T-helper 22 cell (primary cell): ENCODE results near the gene GRIN1.
"Not testable (repeated sequence)": the region's sequence is repeated elsewhere in the genome, so short reads cannot be mapped to it uniquely, and the experiment has no call there.

Source experiments
- DNase-seq: peaks from one replicate; pipeline ENCODE4 v3.0.0-alpha.2; 2020; ENCODE audit warnings: low read depth

GRIN1 gene

GRCh38 chr9:137128862-137129455 is 10.0 kb upstream of the GRIN1 start:
- DNase-seq, result no peak

- peak; percentile 83 for DNase-seq
These were observed 9.3 kb upstream of the GRIN1 start for GRCh38 chr9:137129456-137130175.

GRCh38 chr9:137130176-137130755 is 8.7 kb upstream of the GRIN1 start:
- no peak for DNase-seq

GRCh38 chr9:137134191-137134590 is 4.8 kb upstream of the GRIN1 start:
- no peak for DNase-seq

GRCh38 chr9:137135154-137135553 is 3.8 kb upstream of the GRIN1 start:
- DNase-seq, result not testable (repeated sequence)

GRCh38 chr9:137136261-137136880 is 2.6 kb upstream of the GRIN1 start:
- no peak for DNase-seq

GRCh38 chr9:137136881-137137607 is 1.9 kb upstream of the GRIN1 start:
- no peak for DNase-seq

GRCh38 chr9:137138058-137138721 is 764 bp upstream of the GRIN1 start:
- no peak for DNase-seq

GRCh38 chr9:137139468-137140150 is 655 bp downstream of the GRIN1 start:
- DNase-seq, result no peak

- no peak for DNase-seq
These were observed 1.4 kb downstream of the GRIN1 start for GRCh38 chr9:137140151-137141012.

GRCh38 chr9:137141050-137141810 is 2.3 kb downstream of the GRIN1 start:
- DNase-seq, result no peak

GRCh38 chr9:137141976-137142936 is 3.3 kb downstream of the GRIN1 start:
- no peak for DNase-seq

GRCh38 chr9:137143459-137143858 is 4.5 kb downstream of the GRIN1 start:
- no peak for DNase-seq

GRCh38 chr9:137145731-137146526 is 7.0 kb downstream of the GRIN1 start:
- no peak for DNase-seq

GRCh38 chr9:137146527-137146918 is 7.6 kb downstream of the GRIN1 start:
- DNase-seq, result no peak

- DNase-seq, result no peak
These were observed 8.3 kb downstream of the GRIN1 start for GRCh38 chr9:137147091-137147792.

- no peak for DNase-seq
These were observed 8.8 kb downstream of the GRIN1 start for GRCh38 chr9:137147793-137148160.
